Adipose tissue (tissue), 3 donors: ENCODE results near the gene MYLK. TPM values are rescaled to one million over a fixed set of nuclear protein-coding genes. Genes with fewer than 3 reads are reported as not detected.

Experiments
- H3K27ac ChIP-seq: one replicate; pipeline ENCODE4 v1.5.1; 2013; ENCODE audit warnings: low read depth, low read length
- WGBS, 3 donors: extraction: QIAGEN DNeasy Blood & Tissue Kit; methylation state at CpG; one replicate each; pipeline ENCODE4 v1.1.7; 2013; 5-methylcytosine and 5-hydroxymethylcytosine counted together
- polyA plus RNA-seq, 3 donors: library from polyadenylated mRNA; stranded (reverse); fragments of 200-250 nt; gene quantifications; one replicate each; pipeline ENCODE4 v1.2.3, GENCODE V29; 2013
- donor health status: healthy with polysubstance abuse.
- donor health status: Bipolar disorder and iron deficiency.
- donor health status: healthy.

Gene MYLK
- polyA plus RNA-seq, 3 donors: 8.5 to 33.0 (median 16.0) TPM

DNA sequence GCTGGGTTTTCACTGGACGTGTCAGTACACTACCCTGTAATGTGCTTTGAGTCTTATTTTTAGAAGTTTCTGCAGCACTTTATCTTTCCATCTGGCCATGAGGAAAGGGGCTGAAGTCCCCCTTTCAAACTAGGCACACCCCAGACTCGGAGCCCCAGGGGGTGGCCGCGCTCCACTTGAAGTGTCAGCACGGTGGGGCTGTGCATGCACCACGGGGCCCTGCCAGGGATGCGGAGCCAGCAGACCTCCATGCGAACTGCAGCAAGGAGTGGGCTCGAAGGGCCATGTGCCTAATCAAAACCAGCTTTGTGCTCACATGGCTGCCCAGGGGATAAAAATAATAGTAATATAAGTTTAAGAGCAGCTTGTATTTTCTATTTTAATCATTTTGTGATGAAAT is 198.4 kb downstream of the MYLK start:
- 83 to 89% (median 84%) methylated on average over 9 of the region's 9 CpGs for WGBS, 3 donors
- H3K27ac ChIP-seq: no peak overlapping the region

- no peak overlapping the region for H3K27ac ChIP-seq
- 96 to 97% (median 96%) methylated on average over 7 of the region's 7 CpGs for WGBS, 3 donors
Measured at GRCh38 chr3:123684636-123685035, 199.5 kb downstream of the MYLK start.

DNA sequence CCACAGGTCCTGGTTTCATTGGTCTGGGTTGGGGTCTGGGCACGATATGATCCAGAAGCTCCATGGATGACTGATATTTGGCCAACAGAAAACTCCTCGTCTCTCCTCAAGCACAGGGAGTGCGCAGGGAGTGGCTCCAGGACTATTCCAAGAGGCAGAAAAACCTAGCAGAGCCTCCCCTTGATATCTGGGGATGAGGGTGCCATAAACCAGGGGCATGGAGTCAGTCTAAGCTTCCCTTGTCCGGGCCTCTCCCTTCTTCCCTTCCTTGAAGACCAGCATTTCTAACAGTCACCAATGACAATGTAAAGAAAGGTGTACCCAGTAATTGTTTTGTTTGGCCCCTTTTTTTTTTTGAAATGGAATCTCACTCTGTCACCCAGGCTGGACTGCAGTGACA is 199.9 kb downstream of the MYLK start:
- WGBS, 3 donors: 89 to 91% (median 89%) methylated on average over 4 of the region's 4 CpGs

DNA sequence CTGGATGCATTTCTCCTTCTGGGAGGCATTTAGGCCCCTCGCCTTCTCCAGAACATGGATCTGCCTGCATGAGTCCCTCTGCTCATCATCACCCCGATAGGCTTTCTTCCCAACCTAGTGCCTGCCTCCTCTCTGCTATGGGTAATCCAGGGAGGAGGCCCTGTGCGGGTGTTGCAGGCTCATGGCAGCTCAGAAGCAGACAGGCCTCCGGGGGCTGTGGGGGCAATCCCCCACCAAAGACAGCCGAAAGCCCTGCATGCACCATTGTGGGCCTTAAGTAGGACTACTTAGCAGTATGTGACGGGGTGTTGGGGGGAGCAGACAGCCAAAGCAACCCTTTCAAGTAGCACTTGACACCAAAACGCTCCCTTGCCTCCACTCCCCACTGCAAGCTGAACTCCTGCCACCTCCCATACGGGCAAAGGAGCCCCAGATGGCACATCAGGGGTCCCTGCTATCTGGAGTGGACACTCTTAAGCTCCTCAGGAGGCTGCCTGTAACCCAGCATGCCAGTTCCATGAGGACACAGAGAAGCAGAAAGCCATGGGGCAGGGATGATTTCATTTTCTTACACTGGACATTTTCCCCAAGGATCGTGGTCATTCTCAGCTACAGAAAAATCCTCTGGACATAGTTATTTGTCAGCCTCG is 200.5 kb downstream of the MYLK start:
- WGBS, 3 donors: 83 to 84% (median 84%) methylated on average over 10 of the region's 10 CpGs
- no peak overlapping the region for H3K27ac ChIP-seq

More for the DNA sequence above, 199.9 kb downstream of the MYLK start:
- no peak overlapping the region for H3K27ac ChIP-seq

DNA sequence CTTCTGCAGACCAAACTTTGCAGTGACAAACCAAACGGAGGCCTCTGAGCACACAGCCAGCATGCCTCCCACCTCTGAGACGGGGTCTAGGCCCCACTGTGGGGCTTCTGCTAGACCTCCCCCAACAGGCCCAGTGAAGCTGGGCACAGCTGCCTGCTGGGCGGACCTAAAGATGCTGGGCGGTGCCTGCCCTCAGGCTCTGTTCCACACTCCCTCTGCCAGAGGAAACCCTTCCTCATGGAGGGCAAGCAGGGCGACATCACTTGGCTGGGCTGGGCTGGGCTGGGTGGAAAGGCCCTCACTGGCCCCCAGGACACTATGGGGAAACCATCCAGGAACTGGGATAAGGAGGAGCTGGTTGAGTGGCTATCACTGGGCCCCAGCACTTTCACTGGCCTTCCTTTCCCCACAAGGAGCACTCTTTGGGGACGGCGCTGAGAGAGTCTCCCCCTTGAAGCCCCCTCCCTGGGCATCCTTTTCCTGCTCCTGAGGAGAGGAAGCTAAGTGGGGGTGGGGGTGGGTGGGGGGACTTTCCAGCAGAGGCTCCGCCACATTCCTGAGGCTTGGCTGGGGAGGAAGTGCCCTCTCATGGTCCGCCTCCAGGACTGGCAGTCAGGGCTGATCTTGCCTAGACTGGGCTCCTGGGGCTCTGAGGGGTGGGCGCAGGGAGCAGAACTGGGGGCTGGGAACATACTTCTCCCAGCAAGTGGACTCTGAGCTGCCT is 201.2 kb downstream of the MYLK start:
- 78 to 89% (median 87%) methylated on average over 10 of the region's 10 CpGs for WGBS, 3 donors
- no peak overlapping the region for H3K27ac ChIP-seq

GRCh38 chr3:123682302-123682701 is 201.8 kb downstream of the MYLK start:
- 92 to 97% (median 95%) methylated on average over 6 of the region's 6 CpGs for WGBS, 3 donors
- H3K27ac ChIP-seq: no peak overlapping the region

- 52 to 66% (median 64%) methylated on average over 8 of the region's 8 CpGs for WGBS, 3 donors
- H3K27ac ChIP-seq: no peak overlapping the region
Measured at GRCh38 chr3:123679712-123680386, 204.3 kb downstream of the MYLK start.

- WGBS, 3 donors: 52 to 62% (median 55%) methylated on average over 8 of the region's 8 CpGs
- H3K27ac ChIP-seq: no peak overlapping the region
Measured at GRCh38 chr3:123678108-123678511, 206.0 kb downstream of the MYLK start.

GRCh38 chr3:123672429-123673146 is 211.5 kb downstream of the MYLK start:
- WGBS, 3 donors: 59 to 95% (median 90%) methylated on average over 3 of the region's 3 CpGs
- H3K27ac ChIP-seq: no peak overlapping the region

GRCh38 chr3:123670743-123671142 is 213.4 kb downstream of the MYLK start:
- no peak overlapping the region for H3K27ac ChIP-seq
- 90 to 96% (median 90%) methylated on average over 3 of the region's 3 CpGs for WGBS, 3 donors

- 81 to 86% (median 83%) methylated on average over 8 of the region's 8 CpGs for whole genome bisulfite sequencing, 3 donors
- H3K27ac ChIP-seq: no peak overlapping the region
Measured at GRCh38 chr3:123668906-123669305, 215.2 kb downstream of the MYLK start.

DNA sequence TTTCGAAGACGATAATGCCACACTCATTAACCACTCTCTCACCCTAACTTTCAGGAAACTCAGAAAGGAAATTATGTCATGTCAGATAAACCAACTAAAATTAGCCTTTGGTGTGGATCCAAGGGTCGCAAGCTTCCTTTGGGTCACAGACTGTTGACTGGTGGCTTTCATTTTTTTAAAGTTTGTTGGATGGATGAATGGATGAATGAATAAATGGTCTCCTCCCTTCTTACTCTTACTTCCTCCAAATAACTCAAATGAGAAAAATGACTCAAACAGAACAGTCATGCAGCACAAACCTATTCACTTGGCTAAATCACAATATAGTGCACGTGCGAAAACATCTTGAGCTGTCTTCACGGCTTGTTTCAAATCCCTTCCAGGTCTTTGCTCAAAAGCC is 216.3 kb downstream of the MYLK start:
- H3K27ac ChIP-seq: no peak overlapping the region
- WGBS, 3 donors: 32 to 68% (median 37%) methylated on average over 6 of the region's 6 CpGs

DNA sequence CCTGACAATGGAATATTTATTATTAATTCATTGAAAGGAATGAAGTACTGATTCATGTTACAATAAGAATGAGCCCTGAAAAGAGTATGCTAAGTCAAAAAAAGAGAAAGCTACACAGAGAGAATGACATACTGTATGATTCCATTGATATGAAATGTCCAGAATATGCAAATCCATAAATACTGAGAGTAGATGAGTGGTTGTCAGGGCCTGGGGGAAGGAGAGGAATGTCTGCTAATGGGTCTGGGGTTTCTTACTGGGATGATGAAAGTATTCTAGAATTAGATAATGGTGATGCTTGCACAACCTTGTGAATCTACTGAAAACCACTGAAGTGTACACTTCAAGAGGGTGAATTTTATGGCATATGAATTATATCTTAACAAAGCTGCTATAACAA is 219.4 kb downstream of the MYLK start:
- no peak overlapping the region for H3K27ac ChIP-seq

- 86 to 90% (median 87%) methylated on average over 9 of the region's 9 CpGs for WGBS, 3 donors
- no peak overlapping the region for H3K27ac ChIP-seq
Measured at GRCh38 chr3:123663977-123664376, 220.2 kb downstream of the MYLK start.

DNA sequence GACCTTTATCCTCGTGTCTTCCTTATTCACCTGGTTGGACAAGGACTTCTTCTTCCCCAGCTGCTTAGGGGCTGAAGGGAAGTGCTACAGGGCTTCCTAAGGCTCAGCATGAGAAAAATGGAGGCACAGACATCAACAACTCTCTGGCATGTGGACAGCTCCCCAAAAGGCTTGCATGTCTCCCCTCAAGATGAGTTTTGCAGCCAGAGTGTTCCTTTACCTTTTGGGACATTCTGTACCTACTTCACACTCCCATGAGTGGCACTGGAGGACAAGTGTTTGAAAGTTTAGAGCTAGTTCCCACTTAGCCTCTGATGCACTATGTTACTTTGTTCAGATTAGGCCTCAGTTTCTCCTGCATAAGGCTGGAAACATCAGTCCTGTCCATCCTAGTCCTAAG is 222.2 kb downstream of the MYLK start:
- 83 to 93% (median 85%) methylated on average over 1 of the region's 1 CpG for WGBS, 3 donors
- H3K27ac ChIP-seq: no peak overlapping the region

DNA sequence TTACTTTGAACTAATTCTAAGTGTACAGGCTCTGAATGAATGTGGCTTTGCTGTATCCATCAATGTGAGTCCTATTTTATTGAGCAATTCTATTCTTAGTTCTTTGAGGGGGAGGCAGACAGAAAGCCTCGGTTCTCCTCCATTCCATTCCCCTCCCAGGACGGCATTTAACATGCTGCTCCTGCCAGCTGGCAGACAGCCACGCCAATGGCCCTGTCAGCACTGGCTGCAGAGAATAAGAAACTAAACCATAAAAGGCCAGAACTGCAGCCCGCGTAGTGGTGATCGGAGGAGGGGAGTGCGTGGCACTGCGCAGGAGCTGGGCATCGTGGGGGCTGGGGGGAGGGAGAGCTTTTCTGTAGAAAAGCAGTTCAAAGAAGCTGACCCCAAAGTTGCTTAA is 223.2 kb downstream of the MYLK start:
- 4 to 24% (median 18%) methylated on average over 9 of the region's 9 CpGs for WGBS, 3 donors
- H3K27ac ChIP-seq: no peak overlapping the region

DNA sequence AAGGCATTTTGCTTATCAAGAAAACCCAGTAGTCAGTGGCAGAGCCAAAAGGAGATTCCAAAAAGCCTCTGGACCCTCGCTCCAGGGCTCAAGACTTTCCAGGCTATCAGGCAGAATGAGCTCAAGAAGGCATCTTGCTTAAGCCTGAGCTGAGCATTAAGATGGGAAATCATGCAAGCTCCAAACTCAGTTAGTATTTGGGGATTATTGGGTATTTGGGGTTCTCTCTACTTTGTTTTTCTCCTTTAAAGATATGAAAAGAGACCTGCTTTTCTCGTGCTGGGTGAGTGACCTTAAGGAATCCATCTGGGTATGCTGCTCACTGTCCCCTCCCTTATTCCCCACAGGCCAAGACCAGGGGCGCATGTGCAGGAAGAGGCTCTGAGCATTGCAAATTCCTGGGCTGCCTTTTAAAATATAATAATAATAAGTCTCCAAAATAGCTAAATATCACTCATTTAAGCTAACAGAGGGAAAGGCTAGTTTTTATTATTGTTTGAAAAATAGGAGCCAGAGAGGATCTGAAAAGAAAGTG is 223.9 kb downstream of the MYLK start:
- H3K27ac ChIP-seq: no peak overlapping the region
- 60 to 75% (median 67%) methylated on average over 3 of the region's 3 CpGs for WGBS, 3 donors

DNA sequence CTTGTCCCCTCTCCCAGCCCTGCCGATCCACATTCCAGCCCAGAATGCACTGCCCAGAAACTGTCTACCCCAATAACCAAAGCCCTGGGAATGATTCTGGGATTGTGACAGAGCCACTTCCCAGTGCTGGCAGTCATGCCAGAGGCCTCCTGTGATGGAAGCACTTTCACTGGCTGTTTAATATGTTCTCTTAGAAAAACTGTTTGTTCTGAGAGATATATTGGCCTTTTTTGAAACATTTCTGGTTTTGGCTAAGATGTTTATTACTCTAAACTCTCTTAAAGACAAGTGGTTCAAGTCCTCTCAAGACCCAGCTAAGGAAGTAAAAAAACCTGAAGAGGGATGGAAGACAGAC is 225.3 kb downstream of the MYLK start:
- 54 to 81% (median 65%) methylated on average over 1 of the region's 1 CpG for WGBS, 3 donors
- H3K27ac ChIP-seq: no peak overlapping the region
